Peyer's patch (tissue), 4 donors: ENCODE measurements around the gene GPSM1.
"Not testable (repeated sequence)": the region's sequence is repeated elsewhere in the genome, so short reads cannot be mapped to it uniquely, and the experiment has no call there.

Source experiments
- POLR2A ChIP-seq, 2 donors: fragments of 450-650 bp; IDR thresholded peaks; one replicate each; pipeline ENCODE4 v1.5.1; 2017; ENCODE audit warnings: antibody characterized with exemption in 2 of 2, mild to moderate bottlenecking in 2 of 2, moderate library complexity in 2 of 2
- TF ChIP-seq, protein P1 (sequence below), 6 experiments: fragments of 450-650 bp in 4 of 6; fragments of 200-600 bp in 2 of 6; sonication (generic) in 1 of 6; IDR thresholded peaks; one replicate each; pipeline ENCODE4 v1.5.1; 2017 to 2019; ENCODE audit warnings: antibody characterized with exemption in 6 of 6, mild to moderate bottlenecking in 3 of 6, moderate library complexity in 1 of 6

DNA sequence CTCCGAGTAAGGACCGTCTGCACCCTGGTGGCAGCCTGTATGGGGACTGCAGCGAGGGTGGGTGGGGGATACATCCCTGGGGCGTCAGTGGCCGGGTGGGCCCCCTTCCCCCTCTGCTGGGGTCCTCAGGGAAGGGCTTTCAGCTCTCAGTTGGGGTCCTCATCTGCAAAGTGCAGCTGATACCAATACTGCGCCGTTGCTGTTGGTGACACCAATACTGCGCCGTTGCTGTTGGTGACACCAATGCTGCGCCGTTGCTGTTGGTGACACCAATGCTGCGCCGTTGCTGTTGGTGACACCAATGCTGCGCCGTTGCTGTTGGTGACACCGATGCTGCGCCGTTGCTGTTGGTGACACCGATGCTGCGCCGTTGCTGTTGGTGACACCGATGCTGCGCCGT, 24.5 kb downstream of the GPSM1 start:
- TF ChIP-seq, protein P1, sequence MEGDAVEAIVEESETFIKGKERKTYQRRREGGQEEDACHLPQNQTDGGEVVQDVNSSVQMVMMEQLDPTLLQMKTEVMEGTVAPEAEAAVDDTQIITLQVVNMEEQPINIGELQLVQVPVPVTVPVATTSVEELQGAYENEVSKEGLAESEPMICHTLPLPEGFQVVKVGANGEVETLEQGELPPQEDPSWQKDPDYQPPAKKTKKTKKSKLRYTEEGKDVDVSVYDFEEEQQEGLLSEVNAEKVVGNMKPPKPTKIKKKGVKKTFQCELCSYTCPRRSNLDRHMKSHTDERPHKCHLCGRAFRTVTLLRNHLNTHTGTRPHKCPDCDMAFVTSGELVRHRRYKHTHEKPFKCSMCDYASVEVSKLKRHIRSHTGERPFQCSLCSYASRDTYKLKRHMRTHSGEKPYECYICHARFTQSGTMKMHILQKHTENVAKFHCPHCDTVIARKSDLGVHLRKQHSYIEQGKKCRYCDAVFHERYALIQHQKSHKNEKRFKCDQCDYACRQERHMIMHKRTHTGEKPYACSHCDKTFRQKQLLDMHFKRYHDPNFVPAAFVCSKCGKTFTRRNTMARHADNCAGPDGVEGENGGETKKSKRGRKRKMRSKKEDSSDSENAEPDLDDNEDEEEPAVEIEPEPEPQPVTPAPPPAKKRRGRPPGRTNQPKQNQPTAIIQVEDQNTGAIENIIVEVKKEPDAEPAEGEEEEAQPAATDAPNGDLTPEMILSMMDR (IDR thresholded peaks at IDR 0.05): not testable (repeated sequence)
- not testable (repeated sequence) for TF ChIP-seq POLR2A (IDR thresholded peaks at IDR 0.05)
